Frontal cortex (tissue), 4 donors: ENCODE measurements around the gene TMEM88. TPM values are rescaled to one million over a fixed set of nuclear protein-coding genes. Genes with fewer than 3 reads are reported as not detected.

Experiments
- DNase-seq, 2 donors: peaks; one replicate each; pipeline ENCODE4 v3.0.0; 2012; ENCODE audit warnings: low spot score in 2 of 2
- FAIRE-seq: peaks from 2 replicates; lab custom pipeline; 2012; peaks lifted over from hg19 to GRCh38; lab: Jason Lieb, UNC
- total RNA-seq: library from RNA; depleted of rRNA; stranded (reverse); fragments of >200 nt; gene quantifications from one replicate; pipeline ENCODE4 v1.2.3, GENCODE V29; 2014
- donor health status: control.
- donor health status: control.
- donor health status: control.

Gene TMEM88
- total RNA-seq, 1 donor from 2014 or later: 1.2 TPM

DNA sequence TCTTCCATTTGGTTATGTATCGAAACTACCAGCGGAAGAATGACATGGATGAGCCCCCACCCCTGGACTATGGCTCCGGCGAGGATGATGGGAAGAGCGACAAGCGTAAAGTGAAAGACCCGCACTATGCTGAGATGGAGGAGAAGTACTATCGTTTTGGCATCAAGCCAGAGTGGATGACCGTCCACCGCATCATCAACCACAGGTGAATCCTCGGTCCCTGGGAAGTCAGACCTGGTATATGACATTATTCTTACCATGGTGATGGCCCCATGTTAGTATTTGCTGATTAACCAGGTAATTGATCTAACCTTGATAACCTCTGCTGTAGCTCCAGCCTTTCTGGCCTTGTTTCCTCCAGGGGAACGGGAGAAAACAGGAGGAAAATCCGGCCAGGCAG is 42.2 kb downstream of the TMEM88 start:
- FAIRE-seq: no peak
- DNase-seq: no peak

DNA sequence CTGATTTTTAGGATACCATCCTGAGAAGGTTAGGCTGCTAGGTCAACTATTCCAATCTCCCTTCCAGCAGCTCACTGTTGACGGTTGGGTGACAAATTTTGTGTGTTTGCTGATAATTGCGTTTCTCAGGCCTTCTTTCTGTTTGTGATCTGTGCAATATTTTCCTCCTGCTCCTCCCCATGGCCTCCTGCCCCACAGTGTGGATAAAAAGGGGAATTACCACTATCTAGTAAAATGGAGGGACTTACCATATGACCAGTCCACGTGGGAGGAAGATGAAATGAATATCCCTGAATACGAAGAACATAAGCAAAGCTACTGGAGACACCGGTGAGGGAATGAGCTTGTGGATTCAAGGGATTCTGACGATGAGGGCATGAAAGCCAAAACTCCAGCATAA is 42.9 kb downstream of the TMEM88 start:
- peak; percentile 57 to 59 for DNase-seq
- no peak for FAIRE-seq

DNA sequence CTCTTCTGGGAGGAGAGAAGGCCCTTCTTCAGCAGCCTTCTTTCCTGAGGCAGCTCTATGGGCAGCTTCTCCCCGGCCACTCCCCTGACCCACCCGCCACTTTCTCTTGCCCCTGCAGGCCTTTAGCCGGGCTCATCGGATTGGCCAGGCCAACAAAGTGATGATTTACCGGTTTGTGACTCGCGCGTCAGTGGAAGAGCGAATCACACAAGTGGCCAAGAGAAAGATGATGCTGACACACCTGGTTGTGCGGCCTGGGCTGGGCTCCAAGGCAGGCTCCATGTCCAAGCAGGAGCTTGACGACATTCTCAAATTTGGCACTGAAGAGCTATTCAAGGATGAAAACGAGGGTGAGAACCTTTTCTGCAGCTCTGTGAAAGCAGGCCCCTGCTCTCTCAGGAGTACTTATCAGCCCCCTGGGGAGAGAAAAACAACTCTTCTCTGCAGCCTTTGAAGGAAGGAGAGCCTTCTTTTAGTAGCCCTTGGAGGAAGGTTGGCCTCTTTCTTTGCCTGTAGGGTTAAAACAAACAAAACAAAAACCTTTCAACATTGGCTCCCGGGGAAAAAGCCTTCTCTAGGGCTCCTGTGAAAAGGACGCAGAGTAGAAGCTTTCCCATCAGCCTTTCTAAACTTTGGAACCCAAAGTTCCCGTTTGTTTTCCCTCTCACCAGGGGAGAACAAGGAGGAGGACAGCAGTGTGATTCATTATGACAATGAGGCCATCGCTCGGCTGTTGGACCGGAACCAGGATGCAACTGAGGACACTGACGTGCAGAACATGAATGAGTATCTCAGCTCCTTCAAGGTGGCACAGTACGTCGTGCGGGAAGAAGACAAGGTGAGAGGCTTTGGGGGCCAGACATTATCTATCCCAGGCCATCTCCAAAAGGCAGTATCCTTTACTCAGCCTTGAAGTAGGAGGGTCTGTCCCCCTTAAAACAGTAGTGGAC is 48.6 kb downstream of the TMEM88 start:
- FAIRE-seq (no peak), DNase-seq (no peak)

Other genes starting within 250 kb of the TMEM88 start
- gene FXR2, start 240.2 kb upstream of the TMEM88 start, total RNA-seq: 68.1 TPM
- gene SAT2, start 227.2 kb upstream of the TMEM88 start, total RNA-seq: 31.4 TPM
- gene SHBG, start 224.9 kb upstream of the TMEM88 start, total RNA-seq: not detected
- 8.2 TPM for gene ATP1B2, start 204.1 kb upstream of the TMEM88 start, total RNA-seq
- gene TP53, start 167.6 kb upstream of the TMEM88 start, total RNA-seq: 6.9 TPM
- 11.8 TPM for gene WRAP53, start 166.6 kb upstream of the TMEM88 start, total RNA-seq
- 17.5 TPM for gene EFNB3, start 149.9 kb upstream of the TMEM88 start, total RNA-seq
- gene DNAH2, start 137.3 kb upstream of the TMEM88 start, total RNA-seq: 1.2 TPM
- gene KDM6B, start 20.8 kb upstream of the TMEM88 start, total RNA-seq: 15.1 TPM
- gene NAA38, start 2.5 kb downstream of the TMEM88 start, total RNA-seq: 30.2 TPM
- gene CYB5D1, start 2.9 kb downstream of the TMEM88 start, total RNA-seq: 15.1 TPM
- 276 TPM for gene CHD3, start 33.7 kb downstream of the TMEM88 start, total RNA-seq
- 8.2 TPM for gene RNF227, start 61.2 kb downstream of the TMEM88 start, total RNA-seq
- 1.2 TPM for gene KCNAB3, start 74.8 kb downstream of the TMEM88 start, total RNA-seq
- 14.3 TPM for gene TRAPPC1, start 76.9 kb downstream of the TMEM88 start, total RNA-seq
- gene CNTROB, start 77.1 kb downstream of the TMEM88 start, total RNA-seq: 25.3 TPM
- under 0.01 TPM for gene GUCY2D, start 147.5 kb downstream of the TMEM88 start, total RNA-seq
- gene ALOX15B, start 184.0 kb downstream of the TMEM88 start, total RNA-seq: under 0.01 TPM
- gene ALOX12B, start 232.7 kb downstream of the TMEM88 start, total RNA-seq: not detected